Measurements from ENCODE around the gene SAFB.

DNA sequence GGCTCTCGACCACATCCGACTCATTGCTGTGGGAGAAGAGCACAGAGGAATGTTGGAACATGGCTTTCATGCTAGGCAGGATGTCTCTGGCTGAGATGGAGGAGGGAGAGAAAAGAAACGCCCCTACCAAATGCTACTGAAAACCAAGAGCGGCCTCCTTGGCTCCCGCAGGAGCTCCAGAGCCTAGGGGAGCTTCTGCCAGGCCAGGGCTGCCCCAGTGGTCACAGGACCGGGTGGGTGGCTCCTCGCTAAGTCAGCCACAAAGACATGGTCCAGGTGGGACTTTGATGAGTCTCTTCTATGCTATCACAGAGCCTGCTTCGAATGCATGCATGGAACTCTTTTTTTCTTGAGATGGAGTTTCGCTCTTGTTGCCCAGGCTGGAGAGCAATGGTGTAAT, 90.3 kb downstream of the SAFB start:
- TF ChIP-seq, protein P1, sequence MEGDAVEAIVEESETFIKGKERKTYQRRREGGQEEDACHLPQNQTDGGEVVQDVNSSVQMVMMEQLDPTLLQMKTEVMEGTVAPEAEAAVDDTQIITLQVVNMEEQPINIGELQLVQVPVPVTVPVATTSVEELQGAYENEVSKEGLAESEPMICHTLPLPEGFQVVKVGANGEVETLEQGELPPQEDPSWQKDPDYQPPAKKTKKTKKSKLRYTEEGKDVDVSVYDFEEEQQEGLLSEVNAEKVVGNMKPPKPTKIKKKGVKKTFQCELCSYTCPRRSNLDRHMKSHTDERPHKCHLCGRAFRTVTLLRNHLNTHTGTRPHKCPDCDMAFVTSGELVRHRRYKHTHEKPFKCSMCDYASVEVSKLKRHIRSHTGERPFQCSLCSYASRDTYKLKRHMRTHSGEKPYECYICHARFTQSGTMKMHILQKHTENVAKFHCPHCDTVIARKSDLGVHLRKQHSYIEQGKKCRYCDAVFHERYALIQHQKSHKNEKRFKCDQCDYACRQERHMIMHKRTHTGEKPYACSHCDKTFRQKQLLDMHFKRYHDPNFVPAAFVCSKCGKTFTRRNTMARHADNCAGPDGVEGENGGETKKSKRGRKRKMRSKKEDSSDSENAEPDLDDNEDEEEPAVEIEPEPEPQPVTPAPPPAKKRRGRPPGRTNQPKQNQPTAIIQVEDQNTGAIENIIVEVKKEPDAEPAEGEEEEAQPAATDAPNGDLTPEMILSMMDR (conservative IDR thresholded peaks at IDR 0.05; ENCODE audit: low read length) = no peak
- no peak for TF ChIP-seq EZH2phosphoT487 (IDR thresholded peaks at IDR 0.05; ENCODE audit: borderline replicate concordance)

Measured in Loucy (cell line).